SK-N-SH (cell line): ENCODE results near the gene OGA. TPM values are rescaled to one million over a fixed set of nuclear protein-coding genes. Genes with fewer than 3 reads are reported as not detected.

Experiments
- CTCF ChIA-PET: fragments of 300-600, 350-600 bp; formaldehyde crosslinking; extraction: SDS; loops from one replicate; lab custom pipeline; 2021; lab: Yijun Ruan, JAX
- POLR2A ChIA-PET: fragments of 350-600 bp; sonication (Branson Sonifier 250); formaldehyde crosslinking; extraction: SDS; loops from one replicate; lab custom pipeline; 2020; ENCODE audit warnings: antibody characterized with exemption, inconsistent platforms; lab: Yijun Ruan, JAX
- DNase-seq: peaks from one replicate; pipeline ENCODE4 v3.0.0; 2012
- H2AFZ ChIP-seq: fragments of 200-600 bp; sonication (generic); 2 replicates; pipeline ENCODE4 v1.8.1; 2016; ENCODE audit warnings: antibody characterized with exemption, mild to moderate bottlenecking, low read depth
- H3F3A ChIP-seq: fragments of 200-600 bp; sonication (generic); replicated peaks from 2 replicates; pipeline ENCODE3; 2016; ENCODE audit warnings: antibody characterized with exemption, mild to moderate bottlenecking; ENCODE audit not compliant: insufficient read depth
- H3K27ac ChIP-seq, 2 experiments: fragments of 200-500 bp in 1 of 2; fragments of 200-600 bp in 1 of 2; sonication (Bioruptor generic) in 1 of 2; sonication (generic), shearing (Covaris generic) in 1 of 2; 2 replicates each; pipeline versions ENCODE4 v1.5.1 to v1.6.1; 2014 to 2016; ENCODE audit warnings: low read depth in 2 of 2, inconsistent platforms in 1 of 2, low read length in 1 of 2, mild to moderate bottlenecking in 1 of 2, mixed read lengths in 1 of 2
- H3K27me3 ChIP-seq: fragments of 200-600 bp; sonication (generic), shearing (Covaris generic); 2 replicates; pipeline ENCODE4 v1.6.1; 2016; ENCODE audit warnings: mixed run types; ENCODE audit not compliant: insufficient read depth
- H3K36me3 ChIP-seq, 2 experiments: fragments of 200-500 bp in 1 of 2; fragments of 200-600 bp in 1 of 2; sonication (Bioruptor generic) in 1 of 2; sonication (generic) in 1 of 2; replicated peaks in 1 of 2; 2 replicates each; pipeline versions ENCODE3 to v1.5.1; 2014 to 2016; ENCODE audit warnings: low read length in 1 of 2, mild to moderate bottlenecking in 1 of 2; ENCODE audit not compliant: insufficient read depth in 2 of 2, control insufficient read depth in 1 of 2
- H3K4me1 ChIP-seq, 2 experiments: fragments of 200-500 bp in 1 of 2; fragments of 200-600 bp in 1 of 2; sonication (Bioruptor generic) in 1 of 2; sonication (generic), shearing (Covaris generic) in 1 of 2; 2 replicates each; pipeline versions ENCODE4 v1.5.1 to v1.6.1; 2014 to 2016; ENCODE audit warnings: low read depth in 1 of 2, low read length in 1 of 2, mixed run types in 1 of 2; ENCODE audit not compliant: insufficient read depth in 2 of 2, control insufficient read depth in 1 of 2
- H3K4me2 ChIP-seq: fragments of 200-600 bp; sonication (generic), shearing (Covaris generic); 2 replicates; pipeline ENCODE4 v1.6.1; 2017; ENCODE audit warnings: mixed run types
- H3K4me3 ChIP-seq, 2 experiments: fragments of 200-500 bp in 1 of 2; fragments of 200-600 bp in 1 of 2; sonication (Bioruptor generic) in 1 of 2; sonication (generic), shearing (Covaris generic) in 1 of 2; 2 replicates each; pipeline versions ENCODE4 v1.5.1 to v1.8.1; 2014 to 2016; ENCODE audit warnings: low read depth in 2 of 2, inconsistent platforms in 1 of 2, low read length in 1 of 2, mild to moderate bottlenecking in 1 of 2, mixed read lengths in 1 of 2, moderate library complexity in 1 of 2
- H3K79me2 ChIP-seq: fragments of 200-600 bp; sonication (generic); 2 replicates; pipeline ENCODE4 v1.8.1; 2017; ENCODE audit warnings: mild to moderate bottlenecking; ENCODE audit not compliant: insufficient read depth
- H3K9ac ChIP-seq: fragments of 200-600 bp; sonication (generic); 2 replicates; pipeline ENCODE4 v1.6.1; 2017; ENCODE audit warnings: mixed run types
- H3K9me2 ChIP-seq: fragments of 200-600 bp; sonication (generic); 2 replicates; pipeline ENCODE4 v1.6.1; 2017; ENCODE audit warnings: mixed run types
- H3K9me3 ChIP-seq: fragments of 200-600 bp; sonication (generic); 2 replicates; pipeline ENCODE4 v1.6.1; 2017; ENCODE audit warnings: mixed run types, mild to moderate bottlenecking, moderate library complexity
- H4K20me1 ChIP-seq: fragments of 200-600 bp; sonication (generic); 2 replicates; pipeline ENCODE4 v1.6.1; 2017; ENCODE audit warnings: mild to moderate bottlenecking, mixed run types; ENCODE audit not compliant: insufficient read depth
- CHD2 ChIP-seq: fragments of 150-350 bp; IDR thresholded peaks from 2 replicates; pipeline ENCODE4 v1.6.1; 2018; ENCODE audit warnings: low read length; ENCODE audit not compliant: partially characterized antibody
- ELF1 ChIP-seq: IDR thresholded peaks from 2 replicates; pipeline ENCODE4 v1.4.0; 2012
- EP300 ChIP-seq, 2 experiments: IDR thresholded peaks; 2 replicates each; pipeline versions ENCODE4 v1.4.0 to v1.6.1; 2012; ENCODE audit warnings: borderline replicate concordance in 1 of 2, low read depth in 1 of 2, low read length in 1 of 2
- EZH2phosphoT487 ChIP-seq: fragments of 200-600 bp; sonication (generic); IDR thresholded peaks from 2 replicates; pipeline ENCODE4 v1.6.1; 2017; ENCODE audit warnings: low read depth, mixed run types, mild to moderate bottlenecking, antibody characterized with exemption, moderate library complexity, borderline replicate concordance
- FOSL2 ChIP-seq: IDR thresholded peaks from 2 replicates; pipeline ENCODE4 v1.4.0; 2012; ENCODE audit warnings: low read depth, mild to moderate bottlenecking, moderate library complexity, borderline replicate concordance
- GABPA ChIP-seq: IDR thresholded peaks from 2 replicates; pipeline ENCODE4 v1.4.0; 2012; ENCODE audit warnings: low read depth, mild to moderate bottlenecking
- GATA2 ChIP-seq: sonication (generic); formaldehyde crosslinking; IDR thresholded peaks from 2 replicates; pipeline ENCODE4 v1.5.0; 2020; ENCODE audit warnings: mild to moderate bottlenecking, missing genetic modification reagents
- IRF3 ChIP-seq: fragments of 150-350 bp; IDR thresholded peaks from 2 replicates; pipeline ENCODE4 v1.6.1; 2016; ENCODE audit warnings: mild to moderate bottlenecking, low read depth, low read length
- JUND ChIP-seq: IDR thresholded peaks from 2 replicates; pipeline ENCODE4 v1.4.0; 2012
- NFIC ChIP-seq: IDR thresholded peaks from 2 replicates; pipeline ENCODE4 v1.4.0; 2012; ENCODE audit warnings: borderline replicate concordance
- PBX3 ChIP-seq: IDR thresholded peaks from 2 replicates; pipeline ENCODE4; 2012
- POLR2AphosphoS5 ChIP-seq: IDR thresholded peaks from 2 replicates; pipeline ENCODE4 v1.6.1; 2012; ENCODE audit warnings: low read depth, low read length
- RXRA ChIP-seq: IDR thresholded peaks from 2 replicates; pipeline ENCODE4 v1.4.0; 2012; ENCODE audit warnings: low read depth, mild to moderate bottlenecking, borderline replicate concordance
- SMC3 ChIP-seq: IDR thresholded peaks from 2 replicates; pipeline ENCODE4 v1.6.1; 2012; ENCODE audit warnings: low read depth, low read length, improper control_type of control experiment
- TAF1 ChIP-seq: IDR thresholded peaks from 2 replicates; pipeline ENCODE4 v1.6.1; 2012; ENCODE audit warnings: low read depth, mild to moderate bottlenecking, low read length, moderate library complexity, borderline replicate concordance
- WGBS: methylation state at CpG from one replicate; pipeline ENCODE4 v1.1.6; 2017; ENCODE audit warnings: low lambda C conversion rate; 5-methylcytosine and 5-hydroxymethylcytosine counted together
- polyA plus RNA-seq, 3 experiments: library from polyadenylated mRNA; depleted of rRNA; stranded (reverse); fragments of >200 nt; gene quantifications; 2 replicates each; pipeline ENCODE4 v1.2.3, GENCODE V29; 2012
- TF ChIP-seq, protein P1 (sequence below): fragments of 150-350 bp; IDR thresholded peaks from 2 replicates; pipeline ENCODE4 v1.6.1; 2017; ENCODE audit warnings: antibody characterized with exemption, low read length, low read depth, borderline replicate concordance
- TF ChIP-seq, protein P2 (sequence below): IDR thresholded peaks from 2 replicates; pipeline ENCODE4 v1.6.1; 2012; ENCODE audit warnings: mild to moderate bottlenecking, low read depth, low read length, moderate library complexity

Gene OGA
- polyA plus RNA-seq, 1 of the 3 experiments (the other 2 are of a cell fraction) = 24.8 TPM

GRCh38 chr10:101832325-101832771 is 14.1 kb upstream of the OGA start:
- Histone ChIP-seq H3K27me3 (no peaks in the 10 kb centered on the region), H3K9me2 (no peaks in the 10 kb centered on the region), H2AFZ (no peak overlapping the region), H3F3A (peaks cover 4% of the 10 kb centered on the region), H3K36me3 (no peaks in the 10 kb centered on the region), H3K27ac (peak overlapping the region in 1 of 2 experiments; percentile 47; a peak in 1 of 4 replicates), H3K4me2 (0 out of 2 replicates have a peak overlapping the region, but pooled peaks have one; percentile 1), H3K9ac (no peak overlapping the region), H3K4me3 (no peak overlapping the region), H3K9me3 (no peaks in the 10 kb centered on the region), H3K4me1 (peaks cover 14 to 35% of the 10 kb centered on the region in 2 experiments; a peak in 3 of 4 replicates), H4K20me1 (no peaks in the 10 kb centered on the region), H3K79me2 (no peaks in the 10 kb centered on the region)
- WGBS = 32% methylated on average over 4 of the region's 4 CpGs
- ChIA-PET POLR2A (interaction anchor here (0.8 to 2.8 kb wide), 2 partner anchors 9 to 14 kb away, joined by 3 to 10 read pairs; partner anchors contain the start of gene OGA), CTCF (interaction anchor here (0.6 to 8.5 kb wide), 6 partner anchors 10 to 240 kb away, joined by 3 to 73 read pairs (median 4); partner anchors contain the start of gene KCNIP2)
- TF ChIP-seq TAF1 (no peak), EP300 (IDR thresholded peaks at IDR 0.05; ENCODE audit: borderline replicate concordance in 1 of 2, low read depth in 1 of 2, low read length in 1 of 2) (no peak), FOSL2 (no peak), GATA2 (CRISPR knock-in tag) (no peak), SMC3 (no peak)
- TF ChIP-seq, protein P1, sequence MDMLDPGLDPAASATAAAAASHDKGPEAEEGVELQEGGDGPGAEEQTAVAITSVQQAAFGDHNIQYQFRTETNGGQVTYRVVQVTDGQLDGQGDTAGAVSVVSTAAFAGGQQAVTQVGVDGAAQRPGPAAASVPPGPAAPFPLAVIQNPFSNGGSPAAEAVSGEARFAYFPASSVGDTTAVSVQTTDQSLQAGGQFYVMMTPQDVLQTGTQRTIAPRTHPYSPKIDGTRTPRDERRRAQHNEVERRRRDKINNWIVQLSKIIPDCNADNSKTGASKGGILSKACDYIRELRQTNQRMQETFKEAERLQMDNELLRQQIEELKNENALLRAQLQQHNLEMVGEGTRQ = no peak
- DNase-seq = peak; percentile 70

DNA sequence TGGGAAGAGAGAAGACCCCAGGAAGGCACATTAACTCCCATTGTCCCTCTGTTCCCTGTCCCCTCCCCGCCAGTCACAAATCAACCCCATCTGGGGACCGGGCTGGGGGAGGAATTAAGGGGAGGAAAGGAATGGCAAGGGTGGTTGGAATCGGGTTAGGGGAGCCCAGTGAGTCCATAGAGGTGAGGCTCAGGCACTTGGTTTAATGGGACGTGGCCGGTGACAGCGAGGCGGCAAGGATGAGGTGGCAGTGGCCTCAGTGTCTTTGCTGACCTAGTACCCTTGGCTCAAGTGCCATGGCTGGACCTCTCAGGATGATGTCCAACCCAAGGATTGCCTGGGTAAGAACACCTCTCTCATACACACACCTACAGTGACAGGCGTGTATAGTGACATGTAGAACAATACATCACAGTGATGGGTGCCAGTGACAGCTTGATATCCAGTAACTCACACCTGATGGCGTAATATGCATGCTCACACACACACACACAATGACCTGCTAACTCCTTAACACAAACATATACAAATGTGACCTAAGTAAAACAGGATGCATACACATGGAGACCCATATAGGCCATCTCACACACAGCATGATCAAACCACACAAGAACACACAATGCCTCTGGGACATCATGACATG is 13.0 kb upstream of the OGA start:
- H2AFZ ChIP-seq = peak overlapping the region; percentile 88; the same call in 1 of the 2 replicates
- H4K20me1 ChIP-seq = no peaks in the 10 kb centered on the region
- H3K79me2 ChIP-seq = no peaks in the 10 kb centered on the region
- H3K4me3 ChIP-seq = peak overlapping the region; percentile 45 to 49
- peaks cover 14 to 35% of the 10 kb centered on the region in 2 experiments; a peak in 3 of 4 replicates for H3K4me1 ChIP-seq
- peak overlapping the region; percentile 46 for H3K9ac ChIP-seq
- H3F3A ChIP-seq = peaks cover 4% of the 10 kb centered on the region
- H3K4me2 ChIP-seq = peak overlapping the region; percentile 77
- no peak for DNase-seq
- no peaks in the 10 kb centered on the region for H3K27me3 ChIP-seq
- H3K36me3 ChIP-seq = no peaks in the 10 kb centered on the region
- H3K27ac ChIP-seq = peak overlapping the region; percentile 41 to 87; a peak in 3 of 4 replicates
- ChIA-PET CTCF (interaction anchor here (1.5 to 8.5 kb wide), 2 partner anchors 11 to 178 kb away, joined by 5 to 73 read pairs; partner anchors contain the start of gene KCNIP2), POLR2A (no interaction called here)
- no peaks in the 10 kb centered on the region for H3K9me3 ChIP-seq
- no peaks in the 10 kb centered on the region for H3K9me2 ChIP-seq
- 79% methylated on average over 9 of the region's 9 CpGs for WGBS
- TF ChIP-seq, protein P2, sequence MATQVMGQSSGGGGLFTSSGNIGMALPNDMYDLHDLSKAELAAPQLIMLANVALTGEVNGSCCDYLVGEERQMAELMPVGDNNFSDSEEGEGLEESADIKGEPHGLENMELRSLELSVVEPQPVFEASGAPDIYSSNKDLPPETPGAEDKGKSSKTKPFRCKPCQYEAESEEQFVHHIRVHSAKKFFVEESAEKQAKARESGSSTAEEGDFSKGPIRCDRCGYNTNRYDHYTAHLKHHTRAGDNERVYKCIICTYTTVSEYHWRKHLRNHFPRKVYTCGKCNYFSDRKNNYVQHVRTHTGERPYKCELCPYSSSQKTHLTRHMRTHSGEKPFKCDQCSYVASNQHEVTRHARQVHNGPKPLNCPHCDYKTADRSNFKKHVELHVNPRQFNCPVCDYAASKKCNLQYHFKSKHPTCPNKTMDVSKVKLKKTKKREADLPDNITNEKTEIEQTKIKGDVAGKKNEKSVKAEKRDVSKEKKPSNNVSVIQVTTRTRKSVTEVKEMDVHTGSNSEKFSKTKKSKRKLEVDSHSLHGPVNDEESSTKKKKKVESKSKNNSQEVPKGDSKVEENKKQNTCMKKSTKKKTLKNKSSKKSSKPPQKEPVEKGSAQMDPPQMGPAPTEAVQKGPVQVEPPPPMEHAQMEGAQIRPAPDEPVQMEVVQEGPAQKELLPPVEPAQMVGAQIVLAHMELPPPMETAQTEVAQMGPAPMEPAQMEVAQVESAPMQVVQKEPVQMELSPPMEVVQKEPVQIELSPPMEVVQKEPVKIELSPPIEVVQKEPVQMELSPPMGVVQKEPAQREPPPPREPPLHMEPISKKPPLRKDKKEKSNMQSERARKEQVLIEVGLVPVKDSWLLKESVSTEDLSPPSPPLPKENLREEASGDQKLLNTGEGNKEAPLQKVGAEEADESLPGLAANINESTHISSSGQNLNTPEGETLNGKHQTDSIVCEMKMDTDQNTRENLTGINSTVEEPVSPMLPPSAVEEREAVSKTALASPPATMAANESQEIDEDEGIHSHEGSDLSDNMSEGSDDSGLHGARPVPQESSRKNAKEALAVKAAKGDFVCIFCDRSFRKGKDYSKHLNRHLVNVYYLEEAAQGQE = no peak
- TF ChIP-seq, protein P1 = no peak
- TF ChIP-seq IRF3 (no peak), PBX3 (no peak), NFIC (no peak), POLR2AphosphoS5 (no peak), JUND (no peak), CHD2 (no peak), ELF1 (no peak), EZH2phosphoT487 (no peak), TAF1 (no peak), RXRA (no peak), EP300 (IDR thresholded peaks at IDR 0.05; ENCODE audit: borderline replicate concordance in 1 of 2, low read depth in 1 of 2, low read length in 1 of 2) (no peak), GABPA (no peak), FOSL2 (no peak)
